IPS DF 19.7 (cell line): ENCODE data around the gene ARFGEF3.

ENCODE experiments used
- DNase-seq: peaks from one replicate; pipeline ENCODE4 v3.0.0-alpha.2; 2013; ENCODE audit warnings: low read depth, low spot score

The ARFGEF3 gene

GRCh38 chr6:138307816-138308730 lies 146.3 kb downstream of the ARFGEF3 start:
- DNase-seq, result no peak

GRCh38 chr6:138308731-138309110 lies 147.0 kb downstream of the ARFGEF3 start:
- DNase-seq, result no peak

GRCh38 chr6:138309695-138310094 lies 148.0 kb downstream of the ARFGEF3 start:
- DNase-seq, result no peak

GRCh38 chr6:138310294-138310693 lies 148.6 kb downstream of the ARFGEF3 start:
- DNase-seq, result no peak

- DNase-seq, result no peak
These were observed 149.1 kb downstream of the ARFGEF3 start for GRCh38 chr6:138310821-138311220.

- no peak for DNase-seq
These were observed 149.5 kb downstream of the ARFGEF3 start for GRCh38 chr6:138311268-138311667.

- DNase-seq, result no peak
These were observed 157.1 kb downstream of the ARFGEF3 start for GRCh38 chr6:138318741-138319375.

GRCh38 chr6:138321934-138322333 lies 160.2 kb downstream of the ARFGEF3 start:
- DNase-seq, result no peak

- DNase-seq, result no peak
These were observed 162.1 kb downstream of the ARFGEF3 start for GRCh38 chr6:138323821-138324220.

- no peak for DNase-seq
These were observed 166.5 kb downstream of the ARFGEF3 start for GRCh38 chr6:138328210-138328609.

- DNase-seq, result no peak
These were observed 169.0 kb downstream of the ARFGEF3 start for GRCh38 chr6:138330763-138331162.

- peak; percentile 30 for DNase-seq
These were observed 169.7 kb downstream of the ARFGEF3 start for GRCh38 chr6:138331444-138331843.

GRCh38 chr6:138331984-138332383 lies 170.2 kb downstream of the ARFGEF3 start:
- DNase-seq, result peak; percentile 25

- DNase-seq, result no peak
These were observed 172.3 kb downstream of the ARFGEF3 start for GRCh38 chr6:138334000-138334399.

GRCh38 chr6:138334963-138335362 lies 173.2 kb downstream of the ARFGEF3 start:
- no peak for DNase-seq

GRCh38 chr6:138336221-138336620 lies 174.5 kb downstream of the ARFGEF3 start:
- DNase-seq, result no peak

- DNase-seq, result no peak
These were observed 175.3 kb downstream of the ARFGEF3 start for GRCh38 chr6:138337076-138337475.

GRCh38 chr6:138339024-138339423 lies 177.3 kb downstream of the ARFGEF3 start:
- DNase-seq, result peak; percentile 20

GRCh38 chr6:138341176-138341575 lies 179.4 kb downstream of the ARFGEF3 start:
- DNase-seq, result no peak

GRCh38 chr6:138343112-138343511 lies 181.4 kb downstream of the ARFGEF3 start:
- no peak for DNase-seq

- DNase-seq, result no peak
These were observed 184.0 kb downstream of the ARFGEF3 start for GRCh38 chr6:138345565-138346285.
